K562 (cell line): ENCODE data around the gene ADCY5. TPM values are rescaled to one million over a fixed set of nuclear protein-coding genes. Genes with fewer than 3 reads are reported as not detected.

Experiments
- ATAC-seq: fragments of 200-7000 bp; cut with Tn5 transposase; 3 replicates; pipeline ENCODE4 v1.9.1; 2020; ENCODE audit warnings: moderate library complexity
- BruUV-seq: library from RNA; stranded (reverse); fragments of 400-500 nt; replicated peaks from 2 replicates; lab custom pipeline; 2021; lab: Mats Ljungman, UMichigan
- CTCF ChIA-PET: fragments of 300-600 bp; formaldehyde crosslinking; extraction: SDS; loops from one replicate; lab custom pipeline; 2021; ENCODE audit warnings: low intra/inter-chr PET ratio; lab: Yijun Ruan, JAX
- POLR2A ChIA-PET: fragments of 300-600, 350-650 bp; sonication (Branson Sonifier 250); formaldehyde crosslinking; extraction: SDS; loops from one replicate; lab custom pipeline; 2021; ENCODE audit warnings: antibody characterized with exemption, inconsistent platforms; lab: Yijun Ruan, JAX
- DNase-seq, 4 experiments: peaks; one replicate each; pipeline versions ENCODE4 v3.0.0 to v3.0.0-alpha.2; 2011 to 2018; ENCODE audit warnings: low spot score in 3 of 4, mixed read lengths in 3 of 4; ENCODE audit errors: extremely low read depth in 1 of 4
- FAIRE-seq: peaks from 2 replicates; lab custom pipeline; 2011; peaks lifted over from hg19 to GRCh38; lab: Jason Lieb, UNC
- H2AFZ ChIP-seq: 2 replicates; pipeline ENCODE4 v1.6.0; 2011; ENCODE audit warnings: low read depth, low read length, control low read depth, inconsistent platforms
- H3K27ac ChIP-seq: fragments of 200-600 bp; 3 replicates; pipeline ENCODE4 v1.8.0; 2011; ENCODE audit warnings: low read depth, mild to moderate bottlenecking, control low read depth, inconsistent platforms, low read length, moderate library complexity, mixed read lengths; ENCODE audit errors: extremely low read depth
- H3K27me3 ChIP-seq, 2 experiments: fragments of 300-600 bp in 1 of 2; 2 replicates in 1 of 2; 3 replicates in 1 of 2; pipeline versions ENCODE4 v1.6.0 to v1.8.0; 2011; ENCODE audit warnings: inconsistent platforms in 2 of 2, low read length in 2 of 2, mild to moderate bottlenecking in 1 of 2, mixed read lengths in 1 of 2, moderate library complexity in 1 of 2; ENCODE audit not compliant: control insufficient read depth in 2 of 2, insufficient read depth in 2 of 2
- H3K36me3 ChIP-seq: fragments of 300-600 bp; 3 replicates; pipeline ENCODE4 v1.8.0; 2011; ENCODE audit warnings: mild to moderate bottlenecking, low read length, inconsistent platforms; ENCODE audit not compliant: control insufficient read depth, insufficient read depth
- H3K4me1 ChIP-seq, 2 experiments: fragments of 200-600 bp in 1 of 2; replicated peaks in 1 of 2; 2 replicates in 1 of 2; 3 replicates in 1 of 2; pipeline versions ENCODE4 v1.5.1 to v1.8.0; 2011; ENCODE audit warnings: inconsistent platforms in 2 of 2, low read length in 2 of 2, mild to moderate bottlenecking in 1 of 2, mixed read lengths in 1 of 2, moderate library complexity in 1 of 2; ENCODE audit not compliant: control insufficient read depth in 2 of 2, insufficient read depth in 2 of 2
- H3K4me2 ChIP-seq: 2 replicates; pipeline ENCODE4 v1.6.1; 2011; ENCODE audit warnings: low read length, control low read depth, inconsistent platforms, mixed read lengths; ENCODE audit not compliant: insufficient read depth
- H3K4me3 ChIP-seq: fragments of 200-600 bp; sonication (generic), shearing (Covaris generic); 2 replicates; pipeline ENCODE4 v1.5.1; 2016; ENCODE audit warnings: control low read depth, inconsistent platforms
- H3K79me2 ChIP-seq: fragments of 200-600 bp; 3 replicates; pipeline ENCODE4 v1.8.0; 2011; ENCODE audit warnings: low read length, inconsistent platforms; ENCODE audit not compliant: control insufficient read depth, insufficient read depth
- H3K9ac ChIP-seq, 2 experiments: 2 replicates each; pipeline versions ENCODE4 v1.6.0 to v1.6.1; 2011; ENCODE audit warnings: low read depth in 2 of 2, low read length in 2 of 2, control low read depth in 1 of 2, inconsistent platforms in 1 of 2, mild to moderate bottlenecking in 1 of 2, mixed read lengths in 1 of 2; ENCODE audit not compliant: insufficient read depth in 1 of 2
- H3K9me1 ChIP-seq: one replicate; pipeline ENCODE4 v1.6.0; 2011; ENCODE audit warnings: inconsistent platforms, mild to moderate bottlenecking, low read length, moderate library complexity; ENCODE audit not compliant: control insufficient read depth, insufficient read depth
- H3K9me3 ChIP-seq: replicated peaks from 2 replicates; pipeline ENCODE4 v1.5.1; 2011; ENCODE audit warnings: low read depth, low read length, inconsistent platforms; ENCODE audit not compliant: control insufficient read depth, insufficient read depth
- H4K20me1 ChIP-seq: replicated peaks from 2 replicates; pipeline ENCODE4 v1.6.1; 2011; ENCODE audit warnings: low read length, inconsistent platforms, mixed read lengths; ENCODE audit not compliant: control insufficient read depth, insufficient read depth
- NR2F6 ChIP-seq: fragments of 450-650 bp; formaldehyde crosslinking; IDR thresholded peaks from 2 replicates; pipeline ENCODE4 v1.4.0; 2020; ENCODE audit warnings: mild to moderate bottlenecking
- SRSF7 ChIP-seq: fragments of 200-400 bp; formaldehyde crosslinking; optimal IDR thresholded peaks from 2 replicates; pipeline ENCODE3; 2017; ENCODE audit warnings: mild to moderate bottlenecking, low read depth, low read length
- ZC3H4 ChIP-seq: sonication (generic); formaldehyde crosslinking; IDR thresholded peaks from 2 replicates; pipeline ENCODE4 v1.9.0; 2021; ENCODE audit warnings: missing genetic modification reagents, borderline replicate concordance
- WGBS: fragments of 100-300 bp; shearing (Covaris generic); methylation state at CpG from one replicate; pipeline ENCODE4 v1.1.6; 2016; ENCODE audit warnings: low coverage, mixed read lengths; ENCODE audit not compliant: insufficient coverage; ENCODE audit errors: missing lambda C conversion rate; 5-methylcytosine and 5-hydroxymethylcytosine counted together
- in situ Hi-C: fragments of 300-500 bp; cut with MboI; formaldehyde crosslinking; loops from 4 replicates; pipeline ENCODE4 v1.15.0; 2018; ENCODE audit warnings: inconsistent platforms, mixed read lengths
- intact Hi-C: fragments of 100-400 bp; cut with micrococcal nuclease; formaldehyde crosslinking; loops from 2 replicates; pipeline ENCODE4 v1.14.2; 2022
- polyA plus RNA-seq, 8 experiments: library from polyadenylated mRNA; depleted of rRNA in 4 of 8; stranded (reverse) in 5 of 8; unstranded in 3 of 8; fragments of >200 nt; fragmentation: Nextera tagmentation in 2 of 8; fragmentation: Illumina TruSeq in 1 of 8; extraction: Ambion mirVana in 2 of 8; extraction: Trizol in 1 of 8; gene quantifications; 2 replicates each; pipeline versions ENCODE4 v1.2.1 to v1.2.3, GENCODE V29; 2011 to 2014; ENCODE audit warnings: inconsistent platforms in 1 of 8, missing spikeins in 1 of 8
- total RNA-seq, 7 experiments: library from RNA; depleted of rRNA in 6 of 7; stranded (reverse); fragments of >200 nt in 6 of 7; fragmentation: Illumina TruSeq in 2 of 7; extraction: Trizol in 2 of 7; gene quantifications; 2 replicates each; pipeline versions ENCODE4 v1.2.1 to v1.2.3, GENCODE V29; 2011 to 2021; ENCODE audit warnings: low replicate concordance in 1 of 7
- TF ChIP-seq, protein P1 (sequence below): fragments of 250-450 bp; sonication (Bioruptor Pico); IDR thresholded peaks from 2 replicates; pipeline ENCODE4 v1.5.0; 2020; ENCODE audit warnings: mild to moderate bottlenecking, borderline replicate concordance
- TF ChIP-seq, protein P2 (sequence below): IDR thresholded peaks from 2 replicates; pipeline ENCODE4 v1.6.1; 2011; ENCODE audit not compliant: insufficient read length; ENCODE audit errors: extremely low read depth

Gene ADCY5
- total and polyA plus RNA-seq, 9 of the 15 experiments (the other 6 are each of a cell fraction or from before 2014, with no cell fraction given) = under 0.01 TPM; not detected in 8

DNA sequence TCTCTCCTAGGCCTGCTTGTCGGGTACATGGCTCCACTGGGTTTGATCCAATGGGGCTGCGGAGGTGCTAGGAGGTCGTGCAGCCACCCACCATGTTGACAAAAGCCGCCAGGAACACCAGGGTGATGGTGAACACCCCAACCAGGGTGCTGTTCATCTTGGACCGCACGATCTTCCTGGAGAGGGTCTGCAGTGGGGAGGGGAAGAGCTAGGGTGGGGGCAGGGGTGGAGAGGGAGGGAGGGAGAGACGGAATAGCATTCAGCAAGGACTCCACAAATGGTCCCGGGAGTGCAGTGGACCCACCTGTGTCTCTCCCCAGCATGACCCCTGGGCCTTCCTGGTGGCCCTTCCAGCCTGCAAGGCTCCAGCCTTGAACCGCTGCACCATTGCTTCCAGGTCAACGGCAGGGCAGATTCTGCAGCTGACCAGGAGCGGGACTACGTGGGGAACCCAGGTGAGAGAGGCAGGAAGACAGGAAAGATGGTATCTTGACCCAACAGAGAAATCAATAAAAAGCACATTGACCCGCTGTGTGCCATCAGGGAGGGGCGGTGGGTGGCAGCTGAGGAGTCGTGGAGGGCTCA lies 144.8 kb downstream of the ADCY5 start:
- Histone ChIP-seq H3K4me1 (no peaks in the 10 kb centered on the region), H3K27ac (no peak overlapping the region), H3K79me2 (no peaks in the 10 kb centered on the region), H3K9me3 (no peaks in the 10 kb centered on the region), H3K36me3 (no peaks in the 10 kb centered on the region), H3K9ac (no peak overlapping the region), H2AFZ (no peak overlapping the region), H4K20me1 (no peaks in the 10 kb centered on the region), H3K9me1 (no peaks in the 10 kb centered on the region), H3K4me2 (no peak overlapping the region), H3K27me3 (peaks cover 2 to 18% of the 10 kb centered on the region in 2 experiments; a peak in 3 of 5 replicates), H3K4me3 (no peak overlapping the region)
- ChIA-PET CTCF (interaction anchor here (0.7 kb wide), 1 partner anchor 85 kb away, joined by 4 read pairs; no protein-coding TSS in a partner anchor), POLR2A (no interaction called here)
- FAIRE-seq (no peak), DNase-seq (no peak), ATAC-seq (no peak)
- in situ Hi-C loops (no loop called here), intact Hi-C loops (no loop called here)
- 2% methylated on average over 7 of the region's 15 CpGs for WGBS
- TF ChIP-seq, protein P1, sequence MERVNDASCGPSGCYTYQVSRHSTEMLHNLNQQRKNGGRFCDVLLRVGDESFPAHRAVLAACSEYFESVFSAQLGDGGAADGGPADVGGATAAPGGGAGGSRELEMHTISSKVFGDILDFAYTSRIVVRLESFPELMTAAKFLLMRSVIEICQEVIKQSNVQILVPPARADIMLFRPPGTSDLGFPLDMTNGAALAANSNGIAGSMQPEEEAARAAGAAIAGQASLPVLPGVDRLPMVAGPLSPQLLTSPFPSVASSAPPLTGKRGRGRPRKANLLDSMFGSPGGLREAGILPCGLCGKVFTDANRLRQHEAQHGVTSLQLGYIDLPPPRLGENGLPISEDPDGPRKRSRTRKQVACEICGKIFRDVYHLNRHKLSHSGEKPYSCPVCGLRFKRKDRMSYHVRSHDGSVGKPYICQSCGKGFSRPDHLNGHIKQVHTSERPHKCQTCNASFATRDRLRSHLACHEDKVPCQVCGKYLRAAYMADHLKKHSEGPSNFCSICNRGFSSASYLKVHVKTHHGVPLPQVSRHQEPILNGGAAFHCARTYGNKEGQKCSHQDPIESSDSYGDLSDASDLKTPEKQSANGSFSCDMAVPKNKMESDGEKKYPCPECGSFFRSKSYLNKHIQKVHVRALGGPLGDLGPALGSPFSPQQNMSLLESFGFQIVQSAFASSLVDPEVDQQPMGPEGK (CRISPR knock-in tag) = no peak
- TF ChIP-seq, protein P2, sequence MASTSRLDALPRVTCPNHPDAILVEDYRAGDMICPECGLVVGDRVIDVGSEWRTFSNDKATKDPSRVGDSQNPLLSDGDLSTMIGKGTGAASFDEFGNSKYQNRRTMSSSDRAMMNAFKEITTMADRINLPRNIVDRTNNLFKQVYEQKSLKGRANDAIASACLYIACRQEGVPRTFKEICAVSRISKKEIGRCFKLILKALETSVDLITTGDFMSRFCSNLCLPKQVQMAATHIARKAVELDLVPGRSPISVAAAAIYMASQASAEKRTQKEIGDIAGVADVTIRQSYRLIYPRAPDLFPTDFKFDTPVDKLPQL = no peak
- TF ChIP-seq SRSF7 = no peak
- no peak for TF ChIP-seq NR2F6 (CRISPR knock-in tag)
- no peak for TF ChIP-seq ZC3H4
- BruUV-seq = no TSS peak
